Measurements from ENCODE around the gene INTS2.
"Not testable (repeated sequence)": the region's sequence is repeated elsewhere in the genome, so short reads cannot be mapped to it uniquely, and the experiment has no call there.

The INTS2 gene

DNA sequence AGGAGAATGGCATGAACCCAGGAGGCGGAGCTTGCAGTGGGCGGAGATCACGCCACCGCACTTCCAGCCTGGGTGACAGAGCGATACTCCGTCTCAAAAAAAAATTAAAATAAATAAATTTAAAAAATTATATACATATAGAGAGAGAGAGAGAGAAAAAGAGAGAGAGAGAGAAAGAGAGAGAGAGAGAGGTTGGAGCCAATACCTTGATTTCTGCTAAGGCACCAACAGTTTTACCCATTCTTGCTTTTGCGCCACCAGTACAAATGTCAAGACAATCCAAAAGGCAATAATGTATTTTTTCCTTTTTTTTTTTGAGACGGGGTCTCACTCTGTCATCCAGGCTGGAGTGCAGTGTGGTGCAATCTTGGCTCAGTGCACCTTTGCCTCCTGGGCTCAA lies 81.7 kb downstream of the INTS2 start:
- DNase-seq, result no peak

GRCh38 chr17:61843435-61843834 lies 84.3 kb downstream of the INTS2 start:
- no peak for DNase-seq

DNA sequence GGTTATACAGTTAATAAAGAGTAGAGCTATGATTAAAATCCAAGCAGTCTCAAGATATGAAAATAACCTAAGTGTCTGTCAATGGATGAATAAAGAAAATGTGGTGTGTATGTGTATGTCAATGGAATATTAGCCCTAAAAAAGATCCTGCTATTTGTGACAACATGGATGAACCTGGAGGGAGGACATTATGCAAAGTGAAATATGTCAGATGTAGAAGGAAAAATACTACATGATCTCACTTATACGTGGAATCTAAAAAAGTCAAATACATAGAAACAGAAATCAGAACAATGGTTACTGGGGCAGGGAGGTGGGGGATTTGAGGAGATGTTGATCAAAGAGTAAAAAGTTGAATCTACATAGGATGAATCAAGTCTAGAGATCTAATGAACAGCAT lies 84.9 kb downstream of the INTS2 start:
- no peak for DNase-seq

GRCh38 chr17:61839300-61839786 lies 88.4 kb downstream of the INTS2 start:
- DNase-seq, result no peak

DNA sequence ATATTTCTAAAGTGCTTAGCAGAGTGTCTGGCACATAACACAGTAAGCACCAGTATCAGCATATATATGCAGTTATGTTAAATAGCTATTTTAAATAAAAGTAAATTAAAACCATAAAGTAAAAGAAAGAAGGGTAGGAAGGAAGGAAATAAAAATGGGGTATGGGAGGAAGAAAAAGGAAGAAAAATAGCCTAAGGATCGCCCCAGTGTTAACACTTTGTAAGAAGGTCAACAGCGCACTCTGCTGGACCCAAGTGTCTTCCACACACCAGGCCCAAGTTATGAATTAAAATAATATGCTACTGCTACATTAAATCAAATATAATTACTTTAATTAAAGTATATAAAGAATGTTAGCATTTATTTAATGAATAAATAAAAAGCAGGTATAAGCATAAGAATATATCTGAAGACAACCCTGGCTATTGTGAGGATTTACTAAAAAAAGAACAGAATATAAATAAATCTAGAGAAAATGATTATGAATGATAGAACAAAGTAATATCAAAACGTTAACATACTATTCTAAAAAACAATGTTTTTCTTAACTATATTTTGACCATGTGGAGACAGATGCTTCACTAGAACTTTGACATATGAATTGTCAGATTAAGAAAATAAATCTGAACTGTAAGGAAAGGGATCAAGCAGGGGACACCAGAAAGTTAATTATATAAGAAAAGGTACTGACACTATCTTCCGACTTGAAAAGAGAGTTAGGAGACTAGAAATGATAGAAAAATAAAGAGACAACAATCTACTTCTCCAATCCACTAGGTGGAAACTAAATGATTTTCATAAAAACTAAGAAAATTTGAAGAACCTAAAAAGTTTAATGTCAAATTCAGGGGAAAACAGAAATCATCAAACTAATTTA lies 90.4 kb downstream of the INTS2 start:
- DNase-seq, result peak; percentile 2 to 59

GRCh38 chr17:61836266-61837174 lies 91.3 kb downstream of the INTS2 start:
- no peak for DNase-seq

DNA sequence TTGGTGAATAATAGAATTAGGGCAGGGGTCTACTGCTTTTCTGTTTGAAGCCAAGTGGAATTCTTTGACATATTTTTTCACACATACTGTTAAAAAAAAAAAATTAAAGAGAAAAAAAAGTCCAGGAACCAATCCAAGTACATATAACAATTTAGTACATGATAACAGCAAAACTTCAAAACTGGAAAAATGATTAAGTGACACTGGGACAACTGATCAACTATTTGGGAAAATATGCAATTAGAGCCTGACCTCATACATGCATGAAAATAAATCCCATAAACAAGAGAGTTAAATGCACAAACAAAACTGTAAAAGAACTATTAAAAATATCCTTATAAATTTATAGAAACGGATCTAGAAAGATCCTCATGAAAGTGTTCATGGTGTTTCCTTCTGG lies 92.2 kb downstream of the INTS2 start:
- no peak for DNase-seq

DNA sequence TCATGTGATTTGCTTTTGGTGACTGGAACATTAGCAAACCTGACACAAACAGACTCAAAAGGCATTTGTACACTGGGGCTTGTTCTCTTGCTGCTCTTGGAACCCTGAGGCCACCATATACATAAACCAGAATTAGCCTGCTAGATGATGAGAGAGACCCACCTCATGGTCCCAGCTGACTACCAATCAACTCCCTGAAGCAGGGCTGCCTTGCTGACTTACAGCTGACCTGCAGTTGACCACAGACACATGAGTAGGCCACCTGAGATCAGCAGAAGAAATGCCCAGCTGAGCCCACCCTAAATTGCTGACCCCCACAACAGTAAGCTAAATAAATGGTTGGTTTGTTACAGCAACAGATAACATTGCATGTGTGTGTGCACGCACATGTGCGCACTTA lies 93.2 kb downstream of the INTS2 start:
- DNase-seq, result no peak

GRCh38 chr17:61833536-61834193 lies 94.1 kb downstream of the INTS2 start:
- no peak for DNase-seq

DNA sequence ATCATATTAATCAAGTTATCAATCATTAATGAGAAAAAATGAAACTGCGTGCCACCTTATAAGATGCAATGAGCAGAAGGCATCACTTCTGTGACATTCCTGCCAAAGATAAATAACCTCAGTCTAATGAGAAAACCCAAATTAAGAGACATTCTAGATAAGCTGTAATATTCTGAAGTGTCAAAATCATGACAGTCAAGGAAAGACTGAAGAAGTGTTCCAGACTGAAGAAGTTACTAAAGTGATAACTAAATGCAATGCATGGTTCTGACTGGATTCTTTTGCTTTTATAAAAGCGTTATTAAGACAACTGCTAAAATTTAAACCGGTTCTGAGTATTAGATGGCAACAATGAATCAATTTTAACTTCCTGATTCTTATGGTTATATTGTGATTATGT lies 95.3 kb downstream of the INTS2 start:
- DNase-seq, result no peak

DNA sequence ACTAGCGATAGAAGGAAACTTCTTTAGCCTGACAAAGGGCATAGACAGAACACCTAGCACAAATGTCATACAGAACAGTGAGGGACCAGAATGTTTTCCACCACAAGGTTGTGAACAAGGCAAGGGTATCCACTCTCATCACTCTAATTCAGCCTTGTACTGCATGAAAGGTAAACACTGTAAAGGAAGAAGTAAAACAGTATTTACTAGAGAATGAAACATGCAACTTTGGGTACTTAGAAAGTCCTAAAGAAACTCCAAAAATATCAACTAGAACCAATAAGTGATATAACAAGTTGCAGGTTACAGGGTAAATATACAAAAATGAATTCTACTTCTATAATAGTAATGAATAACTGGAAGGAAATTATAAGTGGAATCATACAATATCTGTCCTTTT lies 96.7 kb downstream of the INTS2 start:
- no peak for DNase-seq

GRCh38 chr17:61828694-61829093 lies 99.1 kb downstream of the INTS2 start:
- DNase-seq, result no peak

GRCh38 chr17:61827649-61828395 lies 100.0 kb downstream of the INTS2 start:
- no peak for DNase-seq

GRCh38 chr17:61826866-61827265 lies 100.9 kb downstream of the INTS2 start:
- DNase-seq, result not testable (repeated sequence)

DNA sequence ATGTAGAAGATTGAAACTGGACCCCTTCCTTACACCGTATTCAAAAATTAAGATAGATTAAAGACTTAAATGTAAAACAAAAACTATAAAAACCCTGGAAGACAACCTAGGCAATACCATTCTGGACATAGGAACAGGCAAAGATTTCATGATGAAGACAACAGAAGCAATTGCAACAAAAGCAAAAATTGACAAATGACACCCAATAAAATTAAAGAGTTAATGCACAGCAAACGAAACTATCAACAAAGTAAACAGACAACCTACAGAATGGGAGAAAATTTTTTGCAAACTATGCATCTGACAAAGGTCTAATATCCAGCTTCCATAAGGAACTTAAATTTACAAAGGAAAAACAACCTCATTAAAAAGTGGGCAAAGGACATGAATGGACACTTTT lies 101.6 kb downstream of the INTS2 start:
- DNase-seq, result not testable (repeated sequence)

DNA sequence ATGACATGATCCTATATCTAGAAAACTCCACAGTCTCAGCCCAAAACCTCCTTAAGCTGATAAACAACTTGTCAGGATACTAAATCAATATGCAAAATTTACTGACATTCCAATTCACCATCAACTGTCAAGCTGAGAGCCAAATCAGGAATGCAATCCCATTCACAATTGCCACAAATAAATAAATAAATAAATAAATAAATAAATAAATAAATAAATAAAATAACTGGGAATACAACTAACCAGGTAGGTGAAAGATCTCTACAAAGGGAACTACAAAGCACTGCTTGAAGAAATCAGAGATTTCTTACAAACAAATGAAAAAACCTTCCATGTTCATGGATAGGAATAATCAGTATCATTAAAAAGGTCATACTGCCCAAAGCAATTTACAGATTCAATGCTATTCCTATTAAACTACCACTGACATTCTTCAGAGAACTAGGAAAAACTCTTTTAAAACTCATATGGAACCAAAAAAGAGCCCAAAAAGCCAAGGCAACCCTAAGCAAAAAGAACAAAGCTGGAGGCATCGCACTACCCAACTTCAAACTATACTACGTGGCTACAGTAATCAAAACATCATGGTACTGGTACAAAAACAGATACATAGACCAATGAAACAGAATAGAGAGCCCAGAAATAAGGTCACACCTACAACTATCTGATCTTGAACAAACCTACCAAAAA lies 102.2 kb downstream of the INTS2 start:
- no peak for DNase-seq

GRCh38 chr17:61822326-61823285 lies 105.2 kb downstream of the INTS2 start:
- no peak for DNase-seq

GRCh38 chr17:61821655-61822054 lies 106.1 kb downstream of the INTS2 start:
- DNase-seq, result no peak

- not testable (repeated sequence) for DNase-seq
Measured at GRCh38 chr17:61819265-61819664, 108.5 kb downstream of the INTS2 start.

DNA sequence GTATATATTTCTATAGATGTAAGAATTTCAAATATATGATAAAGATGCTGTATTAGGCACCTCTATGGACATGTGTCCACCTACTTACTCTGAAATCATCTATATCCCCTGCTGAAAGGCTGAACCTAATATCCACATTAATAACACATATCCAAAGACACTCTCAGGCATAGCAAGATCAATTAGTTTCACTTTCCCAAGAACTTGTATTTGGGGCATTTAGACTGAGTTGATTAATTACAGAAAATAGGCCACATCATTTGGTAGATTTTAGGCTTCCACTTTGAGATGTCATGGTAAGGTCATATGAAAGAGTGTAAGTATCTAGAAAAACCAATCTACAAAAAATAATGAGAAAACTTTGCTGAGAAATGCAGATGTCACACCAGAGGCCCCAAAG lies 109.6 kb downstream of the INTS2 start:
- no peak for DNase-seq

DNA sequence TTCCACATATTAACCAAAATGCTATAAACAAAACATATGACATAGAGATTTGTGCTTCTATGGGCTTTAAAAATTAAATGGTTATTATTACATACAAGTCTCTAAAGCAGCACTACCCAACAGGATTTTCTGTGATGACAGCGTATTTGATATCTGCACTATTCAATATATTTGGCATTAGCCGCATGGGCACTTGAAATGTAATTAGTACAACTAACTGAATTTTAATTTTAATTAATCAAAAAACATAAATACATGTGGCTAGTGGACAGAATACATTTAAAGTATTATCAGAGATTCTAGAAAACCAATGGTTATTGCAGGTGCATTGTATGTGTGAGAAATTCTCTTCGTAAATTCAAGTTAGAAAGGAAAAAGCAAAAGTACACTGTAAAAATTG lies 110.3 kb downstream of the INTS2 start:
- no peak for DNase-seq
